Fibroblast of the aortic adventitia (primary cell): ENCODE data around the gene PIRT. TPM values are rescaled to one million over a fixed set of nuclear protein-coding genes. Genes with fewer than 3 reads are reported as not detected.

Source experiments
- DNase-seq: peaks from one replicate; pipeline ENCODE4 v3.0.0-alpha.2; 2010; ENCODE audit warnings: low read depth
- H3K4me3 ChIP-seq: 2 replicates; pipeline ENCODE4 v1.5.1; 2011; ENCODE audit warnings: low read depth, mild to moderate bottlenecking, control low read depth, low read length, moderate library complexity
- total RNA-seq: library from RNA; depleted of rRNA; stranded (reverse); fragments of >200 nt; gene quantifications from 2 replicates; pipeline ENCODE4 v1.2.3, GENCODE V29; 2012; ENCODE audit warnings: low replicate concordance
- TF ChIP-seq, protein P1 (sequence below): IDR thresholded peaks from 2 replicates; pipeline ENCODE4 v1.5.1; 2011; ENCODE audit warnings: mild to moderate bottlenecking, low read length, control low read depth, inconsistent platforms; ENCODE audit not compliant: insufficient read depth

Gene PIRT
- total RNA-seq, 1 donor = not detected

DNA sequence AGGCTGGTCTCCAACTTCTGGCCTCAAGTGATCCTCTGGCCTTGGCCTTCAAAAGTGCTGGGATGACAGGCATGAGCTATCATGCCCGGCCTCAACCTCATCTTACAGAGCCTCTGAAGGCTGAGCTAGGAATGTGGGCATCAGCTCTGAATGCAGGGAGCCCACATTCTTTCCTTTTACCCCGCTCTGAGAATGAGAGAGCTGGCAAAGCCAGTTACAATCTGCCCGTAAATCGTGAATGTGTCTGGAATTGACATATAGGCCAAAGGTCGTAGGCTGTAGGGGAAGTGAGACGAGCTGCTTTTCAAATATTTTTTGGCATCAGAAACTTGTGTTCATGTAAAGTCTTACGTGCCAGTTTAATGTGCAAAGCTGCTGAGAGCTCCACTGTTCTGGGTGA is 38.5 kb downstream of the PIRT start:
- TF ChIP-seq, protein P1, sequence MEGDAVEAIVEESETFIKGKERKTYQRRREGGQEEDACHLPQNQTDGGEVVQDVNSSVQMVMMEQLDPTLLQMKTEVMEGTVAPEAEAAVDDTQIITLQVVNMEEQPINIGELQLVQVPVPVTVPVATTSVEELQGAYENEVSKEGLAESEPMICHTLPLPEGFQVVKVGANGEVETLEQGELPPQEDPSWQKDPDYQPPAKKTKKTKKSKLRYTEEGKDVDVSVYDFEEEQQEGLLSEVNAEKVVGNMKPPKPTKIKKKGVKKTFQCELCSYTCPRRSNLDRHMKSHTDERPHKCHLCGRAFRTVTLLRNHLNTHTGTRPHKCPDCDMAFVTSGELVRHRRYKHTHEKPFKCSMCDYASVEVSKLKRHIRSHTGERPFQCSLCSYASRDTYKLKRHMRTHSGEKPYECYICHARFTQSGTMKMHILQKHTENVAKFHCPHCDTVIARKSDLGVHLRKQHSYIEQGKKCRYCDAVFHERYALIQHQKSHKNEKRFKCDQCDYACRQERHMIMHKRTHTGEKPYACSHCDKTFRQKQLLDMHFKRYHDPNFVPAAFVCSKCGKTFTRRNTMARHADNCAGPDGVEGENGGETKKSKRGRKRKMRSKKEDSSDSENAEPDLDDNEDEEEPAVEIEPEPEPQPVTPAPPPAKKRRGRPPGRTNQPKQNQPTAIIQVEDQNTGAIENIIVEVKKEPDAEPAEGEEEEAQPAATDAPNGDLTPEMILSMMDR = no peak
- DNase-seq = no peak
- H3K4me3 ChIP-seq = no peak overlapping the region

DNA sequence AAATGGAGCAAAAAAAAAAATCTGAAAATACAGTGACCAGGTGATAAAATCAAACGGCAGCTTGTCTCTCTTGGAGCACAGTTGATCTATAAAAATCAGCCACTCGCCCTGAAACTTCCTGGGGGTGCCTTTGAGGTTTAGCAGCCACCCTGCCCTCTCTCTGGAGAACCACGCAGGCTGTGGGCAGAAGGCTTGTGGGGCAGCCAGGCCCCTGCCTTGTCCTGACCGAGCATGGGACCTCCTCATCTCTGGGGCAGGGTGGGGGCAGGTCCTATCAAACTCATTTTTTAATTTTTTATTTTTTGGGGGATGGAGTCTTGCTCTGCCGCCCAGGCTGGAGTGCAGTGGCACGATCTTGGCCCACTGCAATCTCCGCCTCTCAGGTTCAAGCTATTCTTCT is 39.0 kb downstream of the PIRT start:
- H3K4me3 ChIP-seq = no peak overlapping the region
- no peak for DNase-seq
- TF ChIP-seq, protein P1 = no peak

DNA sequence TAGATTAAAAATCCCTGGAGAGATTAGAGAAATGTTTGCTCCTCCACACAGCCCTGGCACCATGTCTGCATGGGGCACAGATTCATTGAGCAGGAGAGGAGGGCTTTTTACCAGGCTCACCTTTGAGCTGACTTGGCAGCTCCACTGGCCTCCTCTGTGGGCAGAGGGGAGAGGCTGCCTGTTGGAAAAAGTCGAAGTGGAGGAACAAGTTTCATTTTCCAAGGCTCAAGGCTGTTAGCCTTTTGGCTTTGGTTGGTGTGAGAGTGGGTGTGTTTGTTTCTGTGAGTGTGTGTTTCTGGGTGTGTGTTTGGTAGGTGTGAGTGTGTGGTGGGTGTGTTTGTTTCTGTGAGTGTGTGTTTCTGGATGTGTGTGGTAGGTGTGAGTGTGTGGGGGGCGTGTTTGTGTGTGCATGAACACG is 39.5 kb downstream of the PIRT start:
- TF ChIP-seq, protein P1 = no peak
- DNase-seq = no peak
- H3K4me3 ChIP-seq = no peak overlapping the region

DNA sequence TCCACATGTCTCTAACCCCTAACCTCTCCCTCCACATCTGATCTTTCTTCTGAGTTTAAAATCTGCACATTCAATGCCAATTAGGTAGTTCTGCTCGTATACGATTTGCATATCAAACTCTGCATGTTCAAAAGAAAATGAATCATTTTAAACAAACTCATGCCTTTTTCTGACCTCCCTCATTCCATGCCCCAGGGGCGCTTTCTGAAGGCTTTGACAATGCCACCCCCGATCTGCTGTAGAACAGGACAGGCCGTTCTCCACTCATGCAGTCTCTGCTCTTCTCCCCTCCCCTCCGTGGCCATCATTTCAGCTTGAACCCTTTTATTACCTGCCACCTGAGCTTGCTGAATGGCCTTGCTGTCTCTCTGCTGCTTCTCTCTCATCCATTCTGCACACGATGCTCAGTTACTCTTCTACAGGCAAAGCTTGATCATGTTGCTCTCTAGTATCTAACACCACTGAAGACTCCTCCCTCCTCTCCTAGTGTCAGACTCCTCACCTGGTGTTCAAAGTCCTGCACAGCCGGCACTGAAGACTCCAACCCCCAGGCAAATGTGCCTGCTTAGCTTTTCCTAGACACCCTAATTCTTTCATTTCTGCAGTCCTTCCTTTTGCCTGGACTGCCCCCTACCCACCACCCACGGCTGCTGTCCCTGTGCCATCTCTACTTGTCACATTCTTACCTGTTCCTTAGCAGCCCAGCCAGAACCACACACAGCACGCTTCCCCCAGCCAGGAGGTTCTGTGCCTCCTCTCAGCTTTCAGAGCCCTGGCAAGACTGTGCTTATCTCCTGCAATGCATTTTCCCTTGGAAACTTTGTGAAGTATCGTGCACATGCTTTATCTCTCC is 40.2 kb downstream of the PIRT start:
- DNase-seq = no peak
- TF ChIP-seq, protein P1 = no peak
- no peak overlapping the region for H3K4me3 ChIP-seq

DNA sequence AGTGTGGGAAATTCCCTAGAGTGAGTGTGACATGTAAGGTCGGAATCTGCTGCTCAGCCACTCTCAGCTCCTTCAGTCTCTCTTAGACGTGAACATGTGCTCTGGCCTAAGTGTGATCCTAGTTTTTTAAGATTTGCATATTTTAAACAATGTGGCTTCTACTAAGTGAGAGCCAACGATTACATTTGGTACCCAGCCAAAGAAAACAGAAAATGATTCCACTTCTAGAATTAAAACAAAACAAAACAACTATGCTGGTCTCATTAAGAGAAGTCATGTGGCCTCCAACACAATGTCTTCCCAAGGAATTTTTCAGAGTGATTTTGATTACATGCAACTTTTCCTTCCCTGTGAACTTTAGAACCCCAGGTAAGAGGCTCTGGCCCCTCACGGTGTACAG is 44.1 kb downstream of the PIRT start:
- TF ChIP-seq, protein P1 = no peak
- no peak for DNase-seq
- H3K4me3 ChIP-seq = no peak overlapping the region

DNA sequence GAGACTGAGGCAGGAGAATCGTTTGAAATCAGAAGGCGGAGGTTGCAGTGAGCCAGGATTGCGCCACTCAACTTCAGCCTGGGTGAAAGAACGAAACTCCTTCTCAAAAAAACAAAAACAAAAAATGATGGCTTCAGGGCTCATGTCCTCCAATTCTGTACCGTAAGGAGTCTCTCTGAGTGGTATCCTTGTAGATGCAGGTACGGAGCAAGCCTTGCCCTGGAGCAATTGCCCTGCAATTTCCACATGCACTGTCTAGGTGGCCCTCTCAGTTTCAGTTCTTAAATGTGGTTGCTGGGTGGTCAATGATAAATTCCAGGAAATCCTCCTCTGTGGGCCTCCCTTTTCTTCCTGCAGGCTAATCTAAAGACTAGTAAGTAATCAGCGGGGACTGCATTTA is 44.6 kb downstream of the PIRT start:
- TF ChIP-seq, protein P1 = no peak
- DNase-seq = no peak
- no peak overlapping the region for H3K4me3 ChIP-seq
